ENCODE data around the gene UBE2QL1.

UBE2QL1 gene

DNA sequence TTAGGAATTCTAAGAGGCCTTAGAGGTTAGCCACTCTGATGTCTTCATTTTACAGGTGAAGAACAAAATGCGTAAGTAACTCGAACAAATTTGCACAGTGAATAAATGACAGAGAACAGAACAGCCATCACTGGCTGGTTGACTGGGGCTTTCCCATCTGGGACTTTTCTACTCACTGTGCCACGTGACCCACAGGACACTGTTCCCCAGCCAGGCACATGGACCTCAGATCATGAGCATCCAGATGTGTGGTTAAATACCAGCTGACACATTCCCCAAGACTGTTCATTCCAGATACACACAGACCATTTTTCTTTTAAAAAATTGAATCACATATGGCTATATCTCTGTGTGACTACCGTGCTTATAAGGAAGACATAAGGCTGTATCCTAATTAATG is 44.5 kb upstream of the UBE2QL1 start:
- H3K4me3 ChIP-seq = no peak overlapping the region

DNA sequence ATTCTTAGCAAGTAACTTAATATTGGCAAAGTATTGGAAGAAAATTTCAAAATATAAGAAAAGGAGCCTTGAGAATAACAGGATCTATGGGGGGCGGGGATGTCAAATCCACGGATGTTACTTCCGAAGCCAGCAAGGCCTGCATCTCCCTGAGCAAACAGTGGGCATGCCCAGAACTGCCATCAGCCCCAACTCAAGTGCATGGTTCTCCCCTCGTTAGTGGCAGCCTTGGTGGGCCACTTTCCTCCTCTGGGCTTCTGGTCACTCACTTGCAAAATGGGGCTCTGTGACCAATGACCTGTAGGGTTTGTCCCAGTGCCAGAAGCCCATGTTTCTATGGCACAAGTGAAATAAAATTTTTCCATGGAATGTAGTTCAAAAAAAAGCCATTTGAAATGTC is 43.1 kb upstream of the UBE2QL1 start:
- intact Hi-C loops (cut with DNase I; ENCODE audit: low total_unique reads) = no loop called here
- Histone ChIP-seq H3K4me1 (no peaks in the 10 kb centered on the region), H3K27ac (no peak overlapping the region), H3K27me3 (peaks cover 0 to 9% of the 10 kb centered on the region in 2 donors), H3K4me3 (no peak overlapping the region), H3K9me3 (no peaks in the 10 kb centered on the region), H3K36me3 (no peaks in the 10 kb centered on the region)
- TF ChIP-seq, protein P1, sequence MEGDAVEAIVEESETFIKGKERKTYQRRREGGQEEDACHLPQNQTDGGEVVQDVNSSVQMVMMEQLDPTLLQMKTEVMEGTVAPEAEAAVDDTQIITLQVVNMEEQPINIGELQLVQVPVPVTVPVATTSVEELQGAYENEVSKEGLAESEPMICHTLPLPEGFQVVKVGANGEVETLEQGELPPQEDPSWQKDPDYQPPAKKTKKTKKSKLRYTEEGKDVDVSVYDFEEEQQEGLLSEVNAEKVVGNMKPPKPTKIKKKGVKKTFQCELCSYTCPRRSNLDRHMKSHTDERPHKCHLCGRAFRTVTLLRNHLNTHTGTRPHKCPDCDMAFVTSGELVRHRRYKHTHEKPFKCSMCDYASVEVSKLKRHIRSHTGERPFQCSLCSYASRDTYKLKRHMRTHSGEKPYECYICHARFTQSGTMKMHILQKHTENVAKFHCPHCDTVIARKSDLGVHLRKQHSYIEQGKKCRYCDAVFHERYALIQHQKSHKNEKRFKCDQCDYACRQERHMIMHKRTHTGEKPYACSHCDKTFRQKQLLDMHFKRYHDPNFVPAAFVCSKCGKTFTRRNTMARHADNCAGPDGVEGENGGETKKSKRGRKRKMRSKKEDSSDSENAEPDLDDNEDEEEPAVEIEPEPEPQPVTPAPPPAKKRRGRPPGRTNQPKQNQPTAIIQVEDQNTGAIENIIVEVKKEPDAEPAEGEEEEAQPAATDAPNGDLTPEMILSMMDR (IDR thresholded peaks at IDR 0.05) = no peak
- DNase-seq = no peak

More for the DNA sequence above, 44.5 kb upstream of the UBE2QL1 start:
- H3K9me3 ChIP-seq = no peaks in the 10 kb centered on the region
- TF ChIP-seq, protein P1 (IDR thresholded peaks at IDR 0.05) = no peak
- intact Hi-C loops (cut with DNase I; ENCODE audit: low total_unique reads) = no loop called here
- H3K27ac ChIP-seq = no peak overlapping the region
- DNase-seq = no peak
- H3K27me3 ChIP-seq = peaks cover 0 to 7% of the 10 kb centered on the region in 2 donors
- no peaks in the 10 kb centered on the region for H3K36me3 ChIP-seq
- no peaks in the 10 kb centered on the region for H3K4me1 ChIP-seq

DNA sequence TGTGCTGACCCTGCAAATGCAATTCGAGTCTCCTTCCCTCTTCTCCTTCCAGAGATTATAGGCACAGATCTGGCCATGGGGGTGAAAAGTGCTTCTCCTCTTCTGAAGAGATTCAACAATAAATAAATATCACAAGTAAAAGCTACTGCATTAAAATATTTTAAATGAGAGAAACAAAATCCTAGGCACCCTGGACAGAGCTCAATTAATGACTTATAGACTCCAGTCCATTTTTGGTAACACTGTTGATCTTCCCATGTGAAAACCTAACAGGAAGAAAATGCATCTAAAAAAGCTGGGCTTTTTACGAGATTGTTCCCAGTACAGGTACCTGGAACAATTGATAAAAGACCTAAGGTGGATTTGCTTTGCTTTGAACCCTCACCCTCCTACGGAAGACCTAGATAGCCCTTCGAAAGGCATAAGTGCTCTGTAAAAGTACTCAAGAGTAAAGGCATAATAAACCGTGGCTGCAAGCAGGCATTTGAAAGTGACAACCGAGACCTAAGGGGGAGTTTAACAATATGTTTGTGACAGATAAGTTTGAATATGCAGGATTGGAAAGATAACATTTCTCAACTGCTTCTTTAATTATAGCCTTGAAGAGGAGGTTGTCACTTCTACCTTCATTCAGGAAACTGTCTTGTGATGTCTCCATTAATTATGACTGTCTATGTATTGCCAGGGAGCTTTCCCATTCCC is 41.0 kb upstream of the UBE2QL1 start:
- H3K27ac ChIP-seq = no peak overlapping the region
- no peaks in the 10 kb centered on the region for H3K36me3 ChIP-seq
- TF ChIP-seq, protein P1 (IDR thresholded peaks at IDR 0.05) = no peak
- intact Hi-C loops (cut with DNase I; ENCODE audit: low total_unique reads) = no loop called here
- H3K4me3 ChIP-seq = no peak overlapping the region
- H3K27me3 ChIP-seq = peaks cover 0 to 14% of the 10 kb centered on the region in 2 donors
- H3K9me3 ChIP-seq = no peaks in the 10 kb centered on the region
- H3K4me1 ChIP-seq = no peaks in the 10 kb centered on the region
- DNase-seq = no peak

DNA sequence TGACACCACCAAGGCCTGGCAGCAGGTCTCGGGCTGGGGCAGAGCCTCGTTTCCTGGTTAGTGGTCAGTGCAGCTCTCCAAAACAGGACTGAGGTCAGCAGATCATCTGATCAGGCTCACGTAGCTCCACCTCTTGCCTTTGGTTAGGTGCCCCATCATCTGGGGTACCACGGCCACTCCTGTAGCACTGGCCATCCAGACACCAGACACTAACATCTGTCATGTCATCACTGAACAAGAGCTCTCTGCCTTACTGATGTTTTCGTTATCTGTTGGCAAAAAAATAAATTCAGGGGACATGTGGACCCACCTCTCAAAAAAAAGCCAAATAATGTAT is 40.4 kb upstream of the UBE2QL1 start:
- H3K27me3 ChIP-seq = peaks cover 0 to 14% of the 10 kb centered on the region in 2 donors
- TF ChIP-seq, protein P1 (IDR thresholded peaks at IDR 0.05) = no peak
- H3K4me3 ChIP-seq = no peak overlapping the region
- no peak overlapping the region for H3K27ac ChIP-seq
- no peaks in the 10 kb centered on the region for H3K36me3 ChIP-seq
- H3K4me1 ChIP-seq = no peaks in the 10 kb centered on the region
- no peak for DNase-seq
- no peaks in the 10 kb centered on the region for H3K9me3 ChIP-seq
- intact Hi-C loops (cut with DNase I; ENCODE audit: low total_unique reads) = no loop called here

DNA sequence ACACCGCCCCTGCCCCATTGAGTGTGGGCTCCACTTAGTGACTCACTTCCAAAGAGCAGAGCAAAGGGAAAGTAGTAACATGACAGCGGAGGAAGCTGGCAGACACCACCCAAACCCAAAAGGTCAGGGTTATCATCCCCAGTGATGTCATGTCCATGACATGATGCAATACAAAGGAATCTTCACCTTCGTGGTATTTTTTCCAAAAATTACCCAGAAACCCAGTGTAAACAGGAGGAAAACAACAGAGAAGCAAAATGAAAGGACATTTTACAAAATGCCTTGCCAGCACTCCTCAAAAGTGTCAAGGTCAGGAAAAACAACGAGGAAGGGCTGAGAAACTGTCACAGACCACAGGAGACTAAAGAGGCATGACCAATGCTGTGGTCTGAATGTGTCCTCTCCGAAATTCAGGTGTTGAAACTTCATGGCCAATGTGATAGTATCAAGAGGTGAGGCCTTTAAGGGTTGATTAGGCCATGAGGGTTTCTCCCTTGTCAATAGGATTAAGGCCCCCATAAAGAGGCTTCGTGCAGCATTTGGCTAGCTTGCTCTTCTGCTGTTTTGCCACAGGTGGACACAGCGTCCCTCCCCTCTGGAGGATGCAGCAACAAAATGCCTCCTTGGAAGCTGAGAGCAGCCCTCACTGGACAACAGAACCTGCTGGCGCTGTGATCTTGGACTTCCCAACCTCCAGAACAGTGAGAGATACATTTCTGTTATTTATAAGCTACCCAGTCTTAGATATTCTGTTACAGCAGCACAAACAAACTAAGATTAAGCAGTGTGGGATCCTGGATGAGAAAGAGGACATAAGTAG is 39.8 kb upstream of the UBE2QL1 start:
- no peaks in the 10 kb centered on the region for H3K36me3 ChIP-seq
- H3K27me3 ChIP-seq = peaks cover 0 to 14% of the 10 kb centered on the region in 2 donors
- H3K9me3 ChIP-seq = no peaks in the 10 kb centered on the region
- no peak overlapping the region for H3K4me3 ChIP-seq
- no peaks in the 10 kb centered on the region for H3K4me1 ChIP-seq
- H3K27ac ChIP-seq = no peak overlapping the region
- intact Hi-C loops (cut with DNase I; ENCODE audit: low total_unique reads) = no loop called here
- TF ChIP-seq, protein P1 (IDR thresholded peaks at IDR 0.05) = no peak
- DNase-seq = no peak

Measured in tibial artery (tissue), 4 donors.